ENCODE measurements around the gene MTFMT.
"Not testable (repeated sequence)": the region's sequence is repeated elsewhere in the genome, so short reads cannot be mapped to it uniquely, and the experiment has no call there.

Gene MTFMT

GRCh38 chr15:65052956-65053355, 23.5 kb upstream of the MTFMT start:
- Histone ChIP-seq H3K27me3 (ENCODE audit: control insufficient read depth, insufficient read depth, low read length) (no peaks in the 10 kb centered on the region), H3K9me3 (ENCODE audit: control insufficient read depth, insufficient read depth, low read depth, low read length) (no peaks in the 10 kb centered on the region), H3K4me1 (ENCODE audit: control insufficient read depth, insufficient read depth, low read length) (no peaks in the 10 kb centered on the region), H3K27ac (ENCODE audit: low read depth, low read length) (no peak overlapping the region), H3K4me3 (ENCODE audit: low read depth, low read length) (no peak overlapping the region), H3K9ac (ENCODE audit: low read length) (no peak overlapping the region), H3K36me3 (ENCODE audit: control insufficient read depth, insufficient read depth, low read length) (peaks cover 37% of the 10 kb centered on the region)

GRCh38 chr15:65051266-65051665, 21.8 kb upstream of the MTFMT start:
- H3K36me3 ChIP-seq (ENCODE audit: control insufficient read depth, insufficient read depth, low read length) = peaks cover 22% of the 10 kb centered on the region
- no peaks in the 10 kb centered on the region for H3K9me3 ChIP-seq (ENCODE audit: control insufficient read depth, insufficient read depth, low read depth, low read length)
- no peak overlapping the region for H3K9ac ChIP-seq (ENCODE audit: low read length)
- no peaks in the 10 kb centered on the region for H3K27me3 ChIP-seq (ENCODE audit: control insufficient read depth, insufficient read depth, low read length)
- no peak overlapping the region for H3K27ac ChIP-seq (ENCODE audit: low read depth, low read length)
- no peaks in the 10 kb centered on the region for H3K4me1 ChIP-seq (ENCODE audit: control insufficient read depth, insufficient read depth, low read length)
- H3K4me3 ChIP-seq (ENCODE audit: low read depth, low read length) = no peak overlapping the region

DNA sequence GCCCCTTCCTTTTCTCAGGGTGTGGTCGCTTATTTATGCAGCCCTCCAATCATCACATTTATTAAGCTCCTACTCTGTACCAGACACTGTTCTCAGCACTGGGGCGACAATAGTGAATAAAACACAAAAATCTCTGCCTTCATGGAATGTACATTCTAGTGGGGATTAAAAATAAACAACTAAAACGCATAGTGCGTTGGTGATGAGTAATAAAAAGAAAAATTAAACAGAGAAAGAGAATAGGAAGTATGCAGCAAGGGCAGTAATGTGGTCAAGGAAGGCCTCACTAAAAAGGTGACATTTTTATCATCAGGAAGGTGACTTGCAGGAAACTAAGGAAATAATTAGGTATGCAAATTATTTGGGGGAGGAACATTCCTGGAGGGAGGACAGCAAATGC, 20.8 kb upstream of the MTFMT start:
- Histone ChIP-seq H3K27ac (ENCODE audit: low read depth, low read length) (no peak overlapping the region), H3K36me3 (ENCODE audit: control insufficient read depth, insufficient read depth, low read length) (peaks cover 13% of the 10 kb centered on the region), H3K4me1 (ENCODE audit: control insufficient read depth, insufficient read depth, low read length) (no peaks in the 10 kb centered on the region), H3K9me3 (ENCODE audit: control insufficient read depth, insufficient read depth, low read depth, low read length) (no peaks in the 10 kb centered on the region), H3K4me3 (ENCODE audit: low read depth, low read length) (no peak overlapping the region), H3K9ac (ENCODE audit: low read length) (no peak overlapping the region), H3K27me3 (ENCODE audit: control insufficient read depth, insufficient read depth, low read length) (no peaks in the 10 kb centered on the region)

- H3K4me1 ChIP-seq (ENCODE audit: control insufficient read depth, insufficient read depth, low read length) = peaks cover 5% of the 10 kb centered on the region; the same call in 1 of the 2 replicates
- no peak overlapping the region for H3K27ac ChIP-seq (ENCODE audit: low read depth, low read length)
- no peaks in the 10 kb centered on the region for H3K27me3 ChIP-seq (ENCODE audit: control insufficient read depth, insufficient read depth, low read length)
- no peaks in the 10 kb centered on the region for H3K9me3 ChIP-seq (ENCODE audit: control insufficient read depth, insufficient read depth, low read depth, low read length)
- H3K9ac ChIP-seq (ENCODE audit: low read length) = no peak overlapping the region
- H3K36me3 ChIP-seq (ENCODE audit: control insufficient read depth, insufficient read depth, low read length) = peaks cover 6% of the 10 kb centered on the region; the same call in 1 of the 2 replicates
- H3K4me3 ChIP-seq (ENCODE audit: low read depth, low read length) = peak overlapping the region; percentile 52
Measured at GRCh38 chr15:65049418-65049840, 20.0 kb upstream of the MTFMT start.

DNA sequence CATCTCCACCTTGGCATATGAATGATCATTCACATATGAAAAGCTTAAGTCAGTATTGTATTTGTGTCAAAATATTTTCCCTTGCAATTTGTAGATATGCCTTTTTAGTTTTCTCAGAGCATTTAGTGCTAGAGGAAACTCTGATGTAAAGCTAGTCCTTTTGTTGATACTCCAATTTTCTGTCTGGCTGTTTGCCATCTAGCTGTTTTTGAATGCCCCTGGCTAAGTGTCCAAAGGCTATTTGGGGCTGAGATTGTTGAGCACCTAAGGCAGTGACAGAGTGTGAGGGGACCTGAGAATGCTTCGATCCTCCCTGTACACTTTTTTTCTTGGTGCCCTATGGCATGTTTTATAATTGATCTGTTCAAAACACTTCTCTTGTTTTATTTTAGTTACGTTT, 18.8 kb upstream of the MTFMT start:
- Histone ChIP-seq H3K9ac (ENCODE audit: low read length) (no peak overlapping the region), H3K9me3 (ENCODE audit: control insufficient read depth, insufficient read depth, low read depth, low read length) (no peaks in the 10 kb centered on the region), H3K27ac (ENCODE audit: low read depth, low read length) (no peak overlapping the region), H3K27me3 (ENCODE audit: control insufficient read depth, insufficient read depth, low read length) (no peaks in the 10 kb centered on the region), H3K36me3 (ENCODE audit: control insufficient read depth, insufficient read depth, low read length) (peaks cover under 1% of the 10 kb centered on the region; the same call in 1 of the 2 replicates), H3K4me3 (ENCODE audit: low read depth, low read length) (no peak overlapping the region), H3K4me1 (ENCODE audit: control insufficient read depth, insufficient read depth, low read length) (peaks cover 5% of the 10 kb centered on the region; the same call in 1 of the 2 replicates)

DNA sequence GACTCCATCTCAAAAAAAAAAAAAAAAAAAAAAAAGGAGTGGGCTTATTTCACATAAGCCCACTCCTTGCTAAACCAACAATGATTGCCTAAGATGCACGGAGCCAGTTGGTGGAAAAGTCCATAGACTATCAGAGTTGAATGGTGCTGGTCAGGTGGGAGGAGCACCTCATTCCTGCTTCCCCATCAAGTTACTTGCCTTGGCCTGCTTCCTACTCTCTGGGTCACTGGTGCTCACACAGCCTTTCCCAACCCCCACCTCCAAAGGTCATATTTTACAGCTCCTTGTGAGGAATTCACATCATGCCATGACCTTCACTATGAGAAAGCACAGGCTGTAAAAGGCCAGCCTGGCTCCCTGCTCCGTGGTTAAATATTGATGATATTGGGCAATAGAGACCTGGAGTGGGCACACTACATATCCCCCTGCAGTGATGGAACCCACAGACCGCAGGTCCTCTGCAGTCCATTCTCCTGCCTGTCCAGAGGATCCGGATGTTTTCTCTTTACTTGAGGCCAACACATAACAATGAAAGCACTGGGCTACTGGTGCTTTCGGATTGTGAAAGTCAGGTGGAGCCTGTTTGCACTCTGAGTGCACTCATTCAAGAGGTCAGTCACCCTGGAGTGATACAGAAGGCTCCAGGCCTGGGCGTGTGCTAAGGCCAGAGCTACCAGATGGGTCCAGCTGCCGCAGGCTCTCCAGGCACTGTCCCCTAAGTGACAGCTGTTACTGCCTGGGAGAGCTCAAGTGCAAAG, 15.5 kb upstream of the MTFMT start, which contains the start of gene SLC51B:
Gene SLC51B (plus strand): TSS at position 664 of the 758 bp plus-strand sequence. CDS start 4,618 bp downstream, outside the sequence.
- Histone ChIP-seq H3K27me3 (ENCODE audit: control insufficient read depth, insufficient read depth, low read length) (no peaks in the 10 kb centered on the region), H3K4me1 (ENCODE audit: control insufficient read depth, insufficient read depth, low read length) (peaks cover 5% of the 10 kb centered on the region; the same call in 1 of the 2 replicates), H3K27ac (ENCODE audit: low read depth, low read length) (no peak within 1 kb of the TSS), H3K4me3 (ENCODE audit: low read depth, low read length) (no peak within 1 kb of the TSS), H3K36me3 (ENCODE audit: control insufficient read depth, insufficient read depth, low read length) (no peaks in the 10 kb centered on the region), H3K9me3 (ENCODE audit: control insufficient read depth, insufficient read depth, low read depth, low read length) (no peaks in the 10 kb centered on the region), H3K9ac (ENCODE audit: low read length) (no peak within 1 kb of the TSS)

DNA sequence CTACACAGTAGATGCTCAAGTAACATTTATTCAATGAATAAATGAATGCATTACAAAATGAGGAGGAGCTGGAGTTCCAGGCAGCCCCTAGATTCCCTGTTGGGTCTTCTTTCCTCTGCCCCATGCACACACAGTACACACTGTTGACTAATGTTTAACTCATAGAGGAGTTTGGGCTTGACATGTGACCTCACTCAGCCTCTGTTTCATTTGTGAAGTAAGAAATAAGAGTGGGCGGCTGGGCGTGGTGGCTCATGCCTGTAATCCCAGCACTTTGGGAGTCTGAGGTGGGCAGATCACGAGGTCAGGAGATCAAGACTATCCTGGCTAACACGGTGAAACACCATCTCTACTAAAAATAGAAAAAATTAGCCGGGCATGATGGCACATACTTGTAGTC, 14.8 kb upstream of the MTFMT start:
- not testable (repeated sequence) for H3K27me3 ChIP-seq (ENCODE audit: control insufficient read depth, insufficient read depth, low read length); H3K9ac ChIP-seq (ENCODE audit: low read length); H3K36me3 ChIP-seq (ENCODE audit: control insufficient read depth, insufficient read depth, low read length); H3K27ac ChIP-seq (ENCODE audit: low read depth, low read length); H3K4me1 ChIP-seq (ENCODE audit: control insufficient read depth, insufficient read depth, low read length); H3K9me3 ChIP-seq (ENCODE audit: control insufficient read depth, insufficient read depth, low read depth, low read length); H3K4me3 ChIP-seq (ENCODE audit: low read depth, low read length)

- H3K27me3 ChIP-seq (ENCODE audit: control insufficient read depth, insufficient read depth, low read length) = no peaks in the 10 kb centered on the region
- H3K4me3 ChIP-seq (ENCODE audit: low read depth, low read length) = no peak overlapping the region
- H3K9me3 ChIP-seq (ENCODE audit: control insufficient read depth, insufficient read depth, low read depth, low read length) = no peaks in the 10 kb centered on the region
- no peak overlapping the region for H3K9ac ChIP-seq (ENCODE audit: low read length)
- no peaks in the 10 kb centered on the region for H3K36me3 ChIP-seq (ENCODE audit: control insufficient read depth, insufficient read depth, low read length)
- peaks cover 5% of the 10 kb centered on the region; the same call in 1 of the 2 replicates for H3K4me1 ChIP-seq (ENCODE audit: control insufficient read depth, insufficient read depth, low read length)
- H3K27ac ChIP-seq (ENCODE audit: low read depth, low read length) = no peak overlapping the region
Measured at GRCh38 chr15:65042776-65043327, 13.4 kb upstream of the MTFMT start.

GRCh38 chr15:65041787-65042186, 12.3 kb upstream of the MTFMT start:
- H3K4me1 ChIP-seq (ENCODE audit: control insufficient read depth, insufficient read depth, low read length) = peaks cover 5% of the 10 kb centered on the region; the same call in 1 of the 2 replicates
- no peaks in the 10 kb centered on the region for H3K27me3 ChIP-seq (ENCODE audit: control insufficient read depth, insufficient read depth, low read length)
- H3K9ac ChIP-seq (ENCODE audit: low read length) = no peak overlapping the region

DNA sequence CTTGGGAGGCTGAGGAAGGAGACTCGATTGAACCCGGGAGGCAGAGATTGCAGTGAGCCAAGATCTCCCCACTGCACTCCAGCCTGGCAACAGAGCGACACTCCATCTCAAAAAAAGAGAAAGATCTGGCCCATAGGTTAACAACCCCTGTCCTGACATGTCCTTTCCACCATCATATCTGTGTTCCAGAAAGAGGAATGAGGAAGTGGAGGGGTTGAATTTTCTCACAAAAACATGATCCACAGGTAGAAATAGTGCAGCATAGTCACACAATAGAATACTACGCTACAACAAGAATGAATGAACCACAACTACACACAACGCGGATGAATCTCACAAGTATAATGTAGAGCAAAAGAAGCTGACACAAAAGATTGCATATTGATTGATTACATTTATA, 11.0 kb upstream of the MTFMT start:
- peaks cover 5% of the 10 kb centered on the region; the same call in 1 of the 2 replicates for H3K4me1 ChIP-seq (ENCODE audit: control insufficient read depth, insufficient read depth, low read length)
- no peaks in the 10 kb centered on the region for H3K27me3 ChIP-seq (ENCODE audit: control insufficient read depth, insufficient read depth, low read length)
- H3K9me3 ChIP-seq (ENCODE audit: control insufficient read depth, insufficient read depth, low read depth, low read length) = no peaks in the 10 kb centered on the region
- H3K9ac ChIP-seq (ENCODE audit: low read length) = no peak overlapping the region
- H3K4me3 ChIP-seq (ENCODE audit: low read depth, low read length) = no peak overlapping the region
- H3K36me3 ChIP-seq (ENCODE audit: control insufficient read depth, insufficient read depth, low read length) = no peaks in the 10 kb centered on the region
- no peak overlapping the region for H3K27ac ChIP-seq (ENCODE audit: low read depth, low read length)

More at GRCh38 chr15:65041787-65042186, 12.3 kb upstream of the MTFMT start:
- Histone ChIP-seq H3K4me3 (ENCODE audit: low read depth, low read length) (no peak overlapping the region), H3K9me3 (ENCODE audit: control insufficient read depth, insufficient read depth, low read depth, low read length) (no peaks in the 10 kb centered on the region), H3K36me3 (ENCODE audit: control insufficient read depth, insufficient read depth, low read length) (no peaks in the 10 kb centered on the region), H3K27ac (ENCODE audit: low read depth, low read length) (no peak overlapping the region)

GRCh38 chr15:65038836-65039235, 9.4 kb upstream of the MTFMT start:
- no peaks in the 10 kb centered on the region for H3K4me1 ChIP-seq (ENCODE audit: control insufficient read depth, insufficient read depth, low read length)
- H3K27me3 ChIP-seq (ENCODE audit: control insufficient read depth, insufficient read depth, low read length) = no peaks in the 10 kb centered on the region
- H3K9me3 ChIP-seq (ENCODE audit: control insufficient read depth, insufficient read depth, low read depth, low read length) = no peaks in the 10 kb centered on the region
- H3K36me3 ChIP-seq (ENCODE audit: control insufficient read depth, insufficient read depth, low read length) = no peaks in the 10 kb centered on the region
- H3K4me3 ChIP-seq (ENCODE audit: low read depth, low read length) = no peak overlapping the region
- no peak overlapping the region for H3K27ac ChIP-seq (ENCODE audit: low read depth, low read length)
- no peak overlapping the region for H3K9ac ChIP-seq (ENCODE audit: low read length)
